K562 (cell line): ENCODE data around the gene SPECC1L. TPM values are rescaled to one million over a fixed set of nuclear protein-coding genes. Genes with fewer than 3 reads are reported as not detected.

Experiments
- ATAC-seq: fragments of 200-7000 bp; cut with Tn5 transposase; 3 replicates; pipeline ENCODE4 v1.9.1; 2020; ENCODE audit warnings: moderate library complexity
- BruUV-seq: library from RNA; stranded (reverse); fragments of 400-500 nt; replicated peaks from 2 replicates; lab custom pipeline; 2021; lab: Mats Ljungman, UMichigan
- CTCF ChIA-PET: fragments of 300-600 bp; formaldehyde crosslinking; extraction: SDS; loops from one replicate; lab custom pipeline; 2021; ENCODE audit warnings: low intra/inter-chr PET ratio; lab: Yijun Ruan, JAX
- POLR2A ChIA-PET: fragments of 300-600, 350-650 bp; sonication (Branson Sonifier 250); formaldehyde crosslinking; extraction: SDS; loops from one replicate; lab custom pipeline; 2021; ENCODE audit warnings: antibody characterized with exemption, inconsistent platforms; lab: Yijun Ruan, JAX
- DNase-seq, 4 experiments: peaks; one replicate each; pipeline versions ENCODE4 v3.0.0 to v3.0.0-alpha.2; 2011 to 2018; ENCODE audit warnings: low spot score in 3 of 4, mixed read lengths in 3 of 4; ENCODE audit errors: extremely low read depth in 1 of 4
- FAIRE-seq: peaks from 2 replicates; lab custom pipeline; 2011; peaks lifted over from hg19 to GRCh38; lab: Jason Lieb, UNC
- H2AFZ ChIP-seq: 2 replicates; pipeline ENCODE4 v1.6.0; 2011; ENCODE audit warnings: low read depth, low read length, control low read depth, inconsistent platforms
- H3K27ac ChIP-seq: fragments of 200-600 bp; 3 replicates; pipeline ENCODE4 v1.8.0; 2011; ENCODE audit warnings: low read depth, mild to moderate bottlenecking, control low read depth, inconsistent platforms, low read length, moderate library complexity, mixed read lengths; ENCODE audit errors: extremely low read depth
- H3K27me3 ChIP-seq, 2 experiments: fragments of 300-600 bp in 1 of 2; 2 replicates in 1 of 2; 3 replicates in 1 of 2; pipeline versions ENCODE4 v1.6.0 to v1.8.0; 2011; ENCODE audit warnings: inconsistent platforms in 2 of 2, low read length in 2 of 2, mild to moderate bottlenecking in 1 of 2, mixed read lengths in 1 of 2, moderate library complexity in 1 of 2; ENCODE audit not compliant: control insufficient read depth in 2 of 2, insufficient read depth in 2 of 2
- H3K36me3 ChIP-seq: fragments of 300-600 bp; 3 replicates; pipeline ENCODE4 v1.8.0; 2011; ENCODE audit warnings: mild to moderate bottlenecking, low read length, inconsistent platforms; ENCODE audit not compliant: control insufficient read depth, insufficient read depth
- H3K4me1 ChIP-seq, 2 experiments: fragments of 200-600 bp in 1 of 2; replicated peaks in 1 of 2; 2 replicates in 1 of 2; 3 replicates in 1 of 2; pipeline versions ENCODE4 v1.5.1 to v1.8.0; 2011; ENCODE audit warnings: inconsistent platforms in 2 of 2, low read length in 2 of 2, mild to moderate bottlenecking in 1 of 2, mixed read lengths in 1 of 2, moderate library complexity in 1 of 2; ENCODE audit not compliant: control insufficient read depth in 2 of 2, insufficient read depth in 2 of 2
- H3K4me2 ChIP-seq: 2 replicates; pipeline ENCODE4 v1.6.1; 2011; ENCODE audit warnings: low read length, control low read depth, inconsistent platforms, mixed read lengths; ENCODE audit not compliant: insufficient read depth
- H3K4me3 ChIP-seq: fragments of 200-600 bp; sonication (generic), shearing (Covaris generic); 2 replicates; pipeline ENCODE4 v1.5.1; 2016; ENCODE audit warnings: control low read depth, inconsistent platforms
- H3K79me2 ChIP-seq: fragments of 200-600 bp; 3 replicates; pipeline ENCODE4 v1.8.0; 2011; ENCODE audit warnings: low read length, inconsistent platforms; ENCODE audit not compliant: control insufficient read depth, insufficient read depth
- H3K9ac ChIP-seq, 2 experiments: 2 replicates each; pipeline versions ENCODE4 v1.6.0 to v1.6.1; 2011; ENCODE audit warnings: low read depth in 2 of 2, low read length in 2 of 2, control low read depth in 1 of 2, inconsistent platforms in 1 of 2, mild to moderate bottlenecking in 1 of 2, mixed read lengths in 1 of 2; ENCODE audit not compliant: insufficient read depth in 1 of 2
- H3K9me1 ChIP-seq: one replicate; pipeline ENCODE4 v1.6.0; 2011; ENCODE audit warnings: inconsistent platforms, mild to moderate bottlenecking, low read length, moderate library complexity; ENCODE audit not compliant: control insufficient read depth, insufficient read depth
- H3K9me3 ChIP-seq: replicated peaks from 2 replicates; pipeline ENCODE4 v1.5.1; 2011; ENCODE audit warnings: low read depth, low read length, inconsistent platforms; ENCODE audit not compliant: control insufficient read depth, insufficient read depth
- H4K20me1 ChIP-seq: replicated peaks from 2 replicates; pipeline ENCODE4 v1.6.1; 2011; ENCODE audit warnings: low read length, inconsistent platforms, mixed read lengths; ENCODE audit not compliant: control insufficient read depth, insufficient read depth
- DPF2 ChIP-seq: fragments of 450-650 bp; IDR thresholded peaks from 2 replicates; pipeline ENCODE4 v1.6.1; 2016
- ESRRA ChIP-seq: fragments of 450-650 bp; IDR thresholded peaks from 2 replicates; pipeline ENCODE4 v1.6.1; 2014; ENCODE audit warnings: low read depth, mild to moderate bottlenecking, moderate library complexity, borderline replicate concordance
- FIP1L1 ChIP-seq: fragments of 200-400 bp; formaldehyde crosslinking; IDR thresholded peaks from 2 replicates; pipeline ENCODE4 v1.6.1; 2018; ENCODE audit warnings: mild to moderate bottlenecking, low read depth, low read length; ENCODE audit not compliant: poor library complexity, severe bottlenecking
- HCFC1 ChIP-seq: IDR thresholded peaks from 2 replicates; pipeline ENCODE4 v1.6.1; 2012; ENCODE audit warnings: low read depth, low read length, improper control_type of control experiment
- MTA2 ChIP-seq: fragments of 450-650 bp; IDR thresholded peaks from 2 replicates; pipeline ENCODE4 v1.6.1; 2016; ENCODE audit warnings: low read depth
- RBM34 ChIP-seq: fragments of 200-400 bp; formaldehyde crosslinking; IDR thresholded peaks from 2 replicates; pipeline ENCODE4 v1.6.1; 2018; ENCODE audit warnings: low read length, borderline replicate concordance; ENCODE audit not compliant: insufficient read depth
- RFX1 ChIP-seq: fragments of 450-650 bp; IDR thresholded peaks from 2 replicates; pipeline ENCODE4 v1.6.1; 2016; ENCODE audit warnings: mild to moderate bottlenecking, moderate library complexity
- RFX7 ChIP-seq: fragments of 250-450 bp; sonication (Bioruptor Pico); IDR thresholded peaks from 2 replicates; pipeline ENCODE4 v1.5.1; 2021; ENCODE audit warnings: mild to moderate bottlenecking
- STAG1 ChIP-seq: sonication (generic); formaldehyde crosslinking; IDR thresholded peaks from 2 replicates; pipeline ENCODE4 v1.5.0; 2020; ENCODE audit warnings: missing genetic modification reagents, borderline replicate concordance
- TGIF2 ChIP-seq: sonication (generic); formaldehyde crosslinking; IDR thresholded peaks from 2 replicates; pipeline ENCODE4 v1.8.1; 2022; ENCODE audit warnings: mild to moderate bottlenecking, missing genetic modification reagents, moderate library complexity
- YBX1 ChIP-seq: fragments of 450-650 bp; IDR thresholded peaks from 2 replicates; pipeline ENCODE4 v1.7.1; 2016; ENCODE audit warnings: mild to moderate bottlenecking
- ZNF212 ChIP-seq: fragments of 450-650 bp; formaldehyde crosslinking; IDR thresholded peaks from 2 replicates; pipeline ENCODE4 v1.4.0; 2020; ENCODE audit warnings: mild to moderate bottlenecking
- ZNF407 ChIP-seq: fragments of 450-650 bp; IDR thresholded peaks from 2 replicates; pipeline ENCODE4 v1.6.1; 2016; ENCODE audit warnings: low read depth
- WGBS: fragments of 100-300 bp; shearing (Covaris generic); methylation state at CpG from one replicate; pipeline ENCODE4 v1.1.6; 2016; ENCODE audit warnings: low coverage, mixed read lengths; ENCODE audit not compliant: insufficient coverage; ENCODE audit errors: missing lambda C conversion rate; 5-methylcytosine and 5-hydroxymethylcytosine counted together
- in situ Hi-C: fragments of 300-500 bp; cut with MboI; formaldehyde crosslinking; loops from 4 replicates; pipeline ENCODE4 v1.15.0; 2018; ENCODE audit warnings: inconsistent platforms, mixed read lengths
- intact Hi-C: fragments of 100-400 bp; cut with micrococcal nuclease; formaldehyde crosslinking; loops from 2 replicates; pipeline ENCODE4 v1.14.2; 2022
- polyA plus RNA-seq, 8 experiments: library from polyadenylated mRNA; depleted of rRNA in 4 of 8; stranded (reverse) in 5 of 8; unstranded in 3 of 8; fragments of >200 nt; fragmentation: Nextera tagmentation in 2 of 8; fragmentation: Illumina TruSeq in 1 of 8; extraction: Ambion mirVana in 2 of 8; extraction: Trizol in 1 of 8; gene quantifications; 2 replicates each; pipeline versions ENCODE4 v1.2.1 to v1.2.3, GENCODE V29; 2011 to 2014; ENCODE audit warnings: inconsistent platforms in 1 of 8, missing spikeins in 1 of 8
- total RNA-seq, 7 experiments: library from RNA; depleted of rRNA in 6 of 7; stranded (reverse); fragments of >200 nt in 6 of 7; fragmentation: Illumina TruSeq in 2 of 7; extraction: Trizol in 2 of 7; gene quantifications; 2 replicates each; pipeline versions ENCODE4 v1.2.1 to v1.2.3, GENCODE V29; 2011 to 2021; ENCODE audit warnings: low replicate concordance in 1 of 7

The SPECC1L gene
- total and polyA plus RNA-seq, 9 of the 15 experiments (the other 6 are each of a cell fraction or from before 2014, with no cell fraction given) = 1.4 to 27.9 (median 14.5) TPM

- WGBS = 54% methylated on average over 3 of the region's 3 CpGs
- no peaks in the 10 kb centered on the region for H3K9me3 ChIP-seq
- ATAC-seq (no peak), DNase-seq (no peak), FAIRE-seq (no peak)
- BruUV-seq = no TSS peak
- H3K36me3 ChIP-seq = no peaks in the 10 kb centered on the region
- no peak overlapping the region for H3K9ac ChIP-seq
- in situ Hi-C loops (no loop called here), intact Hi-C loops (no loop called here)
- ChIA-PET POLR2A (interaction anchor here (0.6 kb wide), 2 partner anchors 9 to 1274 kb away, joined by 3 read pairs; no protein-coding TSS in a partner anchor), CTCF (no interaction called here)
- no peak overlapping the region for H3K4me3 ChIP-seq
- no peaks in the 10 kb centered on the region for H4K20me1 ChIP-seq
- H3K27ac ChIP-seq = no peak overlapping the region
- no peaks in the 10 kb centered on the region for H3K27me3 ChIP-seq
- H3K4me2 ChIP-seq = no peak overlapping the region
- peaks cover 16 to 21% of the 10 kb centered on the region in 2 experiments for H3K4me1 ChIP-seq
- H2AFZ ChIP-seq = no peak overlapping the region
- H3K79me2 ChIP-seq = no peaks in the 10 kb centered on the region
- H3K9me1 ChIP-seq = no peaks in the 10 kb centered on the region
- no peak for TF ChIP-seq DPF2
- TF ChIP-seq STAG1 = no peak
- TF ChIP-seq FIP1L1 = no peak
- TF ChIP-seq RFX1 = no peak
- TF ChIP-seq MTA2 = no peak
- TF ChIP-seq ZNF407 = no peak
- no peak for TF ChIP-seq YBX1
- no peak for TF ChIP-seq HCFC1
- TF ChIP-seq ESRRA = no peak
- no peak for TF ChIP-seq ZNF212 (CRISPR knock-in tag)
- TF ChIP-seq RBM34 = no peak
- no peak for TF ChIP-seq RFX7 (CRISPR knock-in tag)
- TF ChIP-seq TGIF2 (CRISPR knock-in tag) = no peak
Measured at GRCh38 chr22:24444251-24444650, 173.6 kb downstream of the SPECC1L start.
